Choroid plexus epithelial cell (primary cell): ENCODE results near the gene MYH11.

ENCODE experiments used
- DNase-seq: peaks from one replicate; pipeline ENCODE4 v3.0.0-alpha.2; 2010; ENCODE audit warnings: low read depth
- H3K4me3 ChIP-seq: 2 replicates; pipeline ENCODE4 v1.5.1; 2011; ENCODE audit warnings: low read depth, mild to moderate bottlenecking, control low read depth, low read length, moderate library complexity
- TF ChIP-seq, protein P1 (sequence below): conservative IDR thresholded peaks from 2 replicates; pipeline ENCODE4 v1.5.1; 2011; ENCODE audit warnings: low read depth, mild to moderate bottlenecking, control low read depth, inconsistent platforms, low read length, moderate library complexity

The MYH11 gene

DNA sequence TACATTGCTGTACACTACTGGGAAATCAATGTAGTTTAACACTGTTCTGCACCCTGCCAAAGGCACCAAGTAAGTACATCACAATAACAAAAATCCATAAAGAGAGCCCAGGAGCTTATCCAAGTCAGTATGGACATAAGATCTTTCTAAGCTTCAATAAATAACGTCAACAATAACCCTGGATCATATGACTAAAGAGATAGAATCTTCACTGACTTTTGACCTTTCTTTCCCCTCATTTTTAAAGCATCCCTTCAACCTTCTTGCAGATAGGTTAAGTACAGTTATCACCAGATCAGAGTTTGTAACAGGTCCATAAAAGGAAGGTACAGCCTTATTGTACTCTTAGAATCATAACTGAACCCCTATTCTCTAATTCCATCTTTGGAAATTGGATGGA lies 29.2 kb upstream of the MYH11 start:
- TF ChIP-seq, protein P1, sequence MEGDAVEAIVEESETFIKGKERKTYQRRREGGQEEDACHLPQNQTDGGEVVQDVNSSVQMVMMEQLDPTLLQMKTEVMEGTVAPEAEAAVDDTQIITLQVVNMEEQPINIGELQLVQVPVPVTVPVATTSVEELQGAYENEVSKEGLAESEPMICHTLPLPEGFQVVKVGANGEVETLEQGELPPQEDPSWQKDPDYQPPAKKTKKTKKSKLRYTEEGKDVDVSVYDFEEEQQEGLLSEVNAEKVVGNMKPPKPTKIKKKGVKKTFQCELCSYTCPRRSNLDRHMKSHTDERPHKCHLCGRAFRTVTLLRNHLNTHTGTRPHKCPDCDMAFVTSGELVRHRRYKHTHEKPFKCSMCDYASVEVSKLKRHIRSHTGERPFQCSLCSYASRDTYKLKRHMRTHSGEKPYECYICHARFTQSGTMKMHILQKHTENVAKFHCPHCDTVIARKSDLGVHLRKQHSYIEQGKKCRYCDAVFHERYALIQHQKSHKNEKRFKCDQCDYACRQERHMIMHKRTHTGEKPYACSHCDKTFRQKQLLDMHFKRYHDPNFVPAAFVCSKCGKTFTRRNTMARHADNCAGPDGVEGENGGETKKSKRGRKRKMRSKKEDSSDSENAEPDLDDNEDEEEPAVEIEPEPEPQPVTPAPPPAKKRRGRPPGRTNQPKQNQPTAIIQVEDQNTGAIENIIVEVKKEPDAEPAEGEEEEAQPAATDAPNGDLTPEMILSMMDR = no peak
- no peak for DNase-seq
- no peak overlapping the region for H3K4me3 ChIP-seq

DNA sequence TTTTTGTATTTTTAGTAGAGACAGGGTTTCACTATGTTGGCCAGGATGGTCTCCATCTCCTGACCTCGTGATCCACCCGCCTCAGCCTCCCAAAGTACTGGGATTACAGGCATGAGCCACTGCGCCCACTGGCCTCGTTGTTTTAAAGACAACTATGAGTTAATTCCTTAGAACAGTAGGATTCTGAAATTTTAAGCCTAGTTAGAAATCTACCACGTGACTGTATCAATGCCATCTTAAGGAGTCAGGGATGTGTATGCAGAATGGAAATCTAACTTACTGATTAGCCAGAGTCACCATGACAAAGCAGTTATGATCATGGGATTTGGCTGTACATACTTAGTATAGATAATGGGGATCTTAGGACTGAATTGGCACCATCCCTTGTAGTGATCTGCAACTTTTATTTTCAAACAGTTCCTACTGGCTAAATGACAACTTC lies 28.8 kb upstream of the MYH11 start:
- no peak for DNase-seq
- no peak overlapping the region for H3K4me3 ChIP-seq
- TF ChIP-seq, protein P1 = no peak

DNA sequence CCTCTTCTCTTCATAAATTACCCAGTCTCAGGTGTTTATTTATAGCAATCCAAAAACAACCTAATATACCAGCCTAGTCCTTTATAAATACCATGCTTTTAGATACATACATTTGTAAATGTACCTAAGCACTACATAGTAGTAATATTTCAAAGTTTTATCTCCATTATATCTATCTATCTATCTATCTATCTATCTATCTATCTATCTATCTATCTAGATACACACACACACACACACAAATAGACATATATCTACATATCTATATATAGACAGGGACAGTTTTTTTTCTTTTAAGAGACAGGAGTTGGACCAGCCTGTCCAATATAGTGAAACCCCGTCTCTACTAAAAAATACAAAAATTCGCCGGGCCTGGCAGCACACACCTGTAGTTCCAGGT lies 25.7 kb upstream of the MYH11 start:
- H3K4me3 ChIP-seq = no peak overlapping the region
- TF ChIP-seq, protein P1 = no peak
- DNase-seq = no peak

DNA sequence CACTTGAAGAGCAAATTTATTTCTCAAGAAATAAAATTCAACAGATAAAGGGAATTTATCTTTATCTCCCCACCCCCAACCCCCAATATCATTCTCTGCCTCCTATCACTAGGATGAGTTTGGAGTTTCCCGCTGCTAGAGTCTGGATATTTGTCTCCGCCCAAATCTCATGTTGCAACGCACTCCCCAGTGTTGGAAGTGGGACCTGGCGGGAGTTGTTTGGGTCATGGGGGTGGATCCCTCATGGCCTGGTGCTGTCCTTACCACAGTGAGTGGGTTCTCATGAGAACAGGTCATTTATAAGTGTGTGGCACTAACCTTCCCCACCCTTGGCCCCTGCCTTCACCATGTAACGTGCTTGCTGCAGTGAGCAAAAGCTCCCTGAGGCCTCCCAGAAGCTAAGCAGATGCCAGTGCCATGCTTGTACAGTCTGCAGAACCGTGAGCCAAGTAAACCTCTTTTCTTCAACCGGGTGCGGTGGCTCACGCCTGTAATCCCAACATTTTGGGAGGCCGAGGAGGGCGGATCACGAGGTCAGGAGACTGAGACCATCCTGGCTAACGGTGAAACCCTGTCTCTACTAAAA lies 25.1 kb upstream of the MYH11 start:
- H3K4me3 ChIP-seq = no peak overlapping the region
- TF ChIP-seq, protein P1 = no peak
- no peak for DNase-seq

DNA sequence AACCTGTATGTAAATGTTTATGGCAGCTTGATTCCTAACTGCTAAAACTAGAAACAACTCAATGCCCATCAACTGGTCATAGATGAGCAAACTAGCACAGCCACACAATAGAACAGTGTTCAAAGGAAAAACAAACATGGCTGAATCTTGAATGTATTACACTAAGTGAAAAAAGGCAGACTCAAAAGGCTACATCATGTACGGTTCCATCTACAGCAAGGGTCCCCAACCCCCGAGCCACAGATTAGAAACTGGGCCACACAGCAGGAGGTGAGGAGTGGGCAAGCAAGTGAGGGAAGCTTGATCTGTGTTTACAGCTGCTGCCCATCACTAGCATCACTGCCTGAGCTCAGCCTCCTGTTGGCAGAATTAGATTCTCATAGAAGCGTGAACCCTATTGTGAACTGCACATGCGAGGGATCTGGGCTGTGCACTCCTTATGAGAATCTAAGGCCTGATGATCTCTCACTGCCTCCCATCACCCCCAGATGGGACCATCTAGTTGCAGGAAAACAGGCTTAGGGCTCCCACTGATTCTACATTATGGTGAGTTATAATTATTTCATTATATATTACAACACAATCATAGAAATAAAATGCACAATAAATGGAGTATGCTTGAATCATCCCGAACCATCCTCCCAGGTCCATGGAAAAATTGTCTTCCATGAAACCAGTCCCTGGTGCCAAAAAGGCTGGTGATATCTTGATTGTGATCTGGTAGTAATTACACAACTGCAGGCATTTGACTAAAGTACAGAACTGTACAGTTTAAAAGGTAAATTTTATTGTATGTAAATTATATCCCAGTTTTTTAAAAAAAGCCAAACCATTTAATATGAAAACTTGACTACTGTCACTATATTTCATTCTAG lies 23.8 kb upstream of the MYH11 start:
- TF ChIP-seq, protein P1 = no peak
- DNase-seq = no peak
- no peak overlapping the region for H3K4me3 ChIP-seq

DNA sequence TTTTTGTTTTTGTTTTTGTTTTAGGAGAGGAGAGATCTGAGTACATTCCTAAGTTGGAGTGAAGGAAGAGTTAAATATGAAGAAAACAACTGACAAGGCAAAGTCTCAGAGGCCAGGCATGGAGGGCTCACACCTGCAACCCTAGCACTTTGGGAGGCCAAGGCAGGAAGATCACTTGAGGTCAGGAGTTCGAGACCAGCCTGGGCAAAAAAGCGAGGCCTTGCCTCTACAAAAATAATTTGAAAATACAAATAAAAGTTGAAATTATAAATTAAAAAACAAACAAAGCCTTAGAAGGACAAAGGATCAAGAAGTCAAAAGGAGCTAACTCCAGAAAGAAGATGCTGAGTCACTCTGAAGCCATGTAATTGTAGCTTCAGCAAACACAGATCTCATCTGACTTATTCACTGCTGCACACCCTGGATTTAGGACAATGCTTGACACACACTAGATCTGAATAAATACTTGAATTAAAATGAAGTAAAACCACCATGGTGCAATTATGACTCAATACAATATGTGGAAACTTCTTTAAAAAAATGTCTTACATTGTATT lies 22.5 kb upstream of the MYH11 start:
- TF ChIP-seq, protein P1 = no peak
- no peak overlapping the region for H3K4me3 ChIP-seq
- DNase-seq = peak; percentile 92
